ENCODE measurements around the gene HIF3A. TPM values are rescaled to one million over a fixed set of nuclear protein-coding genes. Genes with fewer than 3 reads are reported as not detected.
"Not testable (repeated sequence)": the region's sequence is repeated elsewhere in the genome, so short reads cannot be mapped to it uniquely, and the experiment has no call there.

Gene HIF3A
- total and polyA plus RNA-seq, 2 of the 8 experiments (the other 6 are each of a cell fraction or from before 2014, with no cell fraction given), result 38.6 to 38.8 TPM

- ChIA-PET CTCF (ENCODE audit: partially characterized antibody) (interaction anchor here (1.0 to 4.4 kb wide), 3 partner anchors 22 to 95 kb away, joined by 3 to 19 read pairs (median 3); no protein-coding TSS in a partner anchor), POLR2A (ENCODE audit: partially characterized antibody) (interaction anchor here (1.0 kb wide), 1 partner anchor 115 kb away, joined by 3 read pairs; no protein-coding TSS in a partner anchor)
- H4K8ac ChIP-seq (ENCODE audit: extremely low read depth, insufficient read depth, low read length); H3K27me3 ChIP-seq (replicated peaks in 1 of 4; ENCODE audit: control insufficient read depth in 3 of 4, extremely low read depth in 1 of 4, insufficient read depth in 3 of 4, low read length in 3 of 4); H3K14ac ChIP-seq (ENCODE audit: insufficient read length); H2BK20ac ChIP-seq (ENCODE audit: low read length); H2BK120ac ChIP-seq (replicated peaks; ENCODE audit: low read depth, low read length); H3K4me2 ChIP-seq (ENCODE audit: insufficient read depth in 1 of 2, low read depth in 2 of 2, low read length in 2 of 2); H3K23ac ChIP-seq (ENCODE audit: insufficient read length); H3K56ac ChIP-seq (replicated peaks; ENCODE audit: insufficient read length, low read depth, low read length); H3K9me3 ChIP-seq (ENCODE audit: insufficient read depth in 2 of 2, low read depth in 1 of 2, low read length in 1 of 2); H2BK15ac ChIP-seq (ENCODE audit: low read length); H4K5ac ChIP-seq (ENCODE audit: insufficient read length, low read depth, low read length); H2AFZ ChIP-seq (ENCODE audit: low read length); H3K18ac ChIP-seq (ENCODE audit: extremely low read depth, low read length); H3K4ac ChIP-seq (replicated peaks; ENCODE audit: insufficient read length, low read depth, low read length); DNase-seq (ENCODE audit: low read depth in 1 of 2, low spot score in 2 of 2); H2AK5ac ChIP-seq (ENCODE audit: low read depth, low read length); H3K4me3 ChIP-seq (ENCODE audit: extremely low read depth in 1 of 4, insufficient read depth in 2 of 4, low read depth in 3 of 4, low read length in 4 of 4); H2BK12ac ChIP-seq (ENCODE audit: low read depth, low read length); H3K27ac ChIP-seq (ENCODE audit: low read depth, low read length); H3K9ac ChIP-seq (replicated peaks in 1 of 4; ENCODE audit: extremely low read depth in 1 of 4, low read depth in 3 of 4, low read length in 3 of 4); FAIRE-seq; H4K91ac ChIP-seq (replicated peaks; ENCODE audit: insufficient read length, low read length); H4K20me1 ChIP-seq (replicated peaks in 1 of 2; ENCODE audit: control insufficient read depth in 1 of 2, insufficient read depth in 2 of 2, low read length in 2 of 2); H3K23me2 ChIP-seq (ENCODE audit: low read depth, low read length); H3K79me1 ChIP-seq (ENCODE audit: low read depth, low read length): not testable (repeated sequence)
- Histone ChIP-seq H2BK5ac (ENCODE audit: low read depth, low read length) (peak overlapping the region; percentile 44; the same call in 1 of the 2 replicates), H3K4me1 (replicated peaks in 1 of 4; ENCODE audit: control insufficient read depth in 3 of 4, insufficient read depth in 4 of 4, low read length in 3 of 4) (peaks cover 14 to 30% (median 21%) of the 10 kb centered on the region in 4 experiments), H3K36me3 (ENCODE audit: control insufficient read depth in 2 of 4, insufficient read depth in 4 of 4, low read length in 3 of 4) (peaks cover 9 to 37% (median 25%) of the 10 kb centered on the region in 4 experiments), H3K79me2 (ENCODE audit: control insufficient read depth in 1 of 2, insufficient read depth in 2 of 2, low read length in 2 of 2) (peaks cover 0 to 31% of the 10 kb centered on the region in 2 experiments; a peak in 2 of 4 replicates)
- 93% methylated on average over 21 of the region's 22 CpGs; no CpG with 5 or more reads in 1 of the 2 experiments for WGBS, 2 experiments (ENCODE audit: extremely low coverage in 1 of 2, insufficient coverage in 1 of 2, insufficient read length in 1 of 2, insufficient replicate concordance in 2 of 2, low coverage in 1 of 2, low lambda C conversion rate in 2 of 2, missing lambda C conversion rate in 1 of 2)
Measured at GRCh38 chr19:46375476-46376067, 78.7 kb downstream of the HIF3A start.

All from H1 (cell line).